GM18517 (cell line): Measurements from ENCODE around the gene SLC39A8.
"Not testable (repeated sequence)": the region's sequence is repeated elsewhere in the genome, so short reads cannot be mapped to it uniquely, and the experiment has no call there.

Experiments
- ATAC-seq: cut with Tn5 transposase; IDR thresholded peaks from one replicate; pipeline ENCODE4 v1.9.1; 2021; ENCODE audit warnings: mild to moderate bottlenecking, moderate library complexity; ENCODE audit not compliant: unreplicated experiment

Gene SLC39A8

GRCh38 chr4:102305666-102306065 lies 39.6 kb downstream of the SLC39A8 start:
- ATAC-seq = no peak

DNA sequence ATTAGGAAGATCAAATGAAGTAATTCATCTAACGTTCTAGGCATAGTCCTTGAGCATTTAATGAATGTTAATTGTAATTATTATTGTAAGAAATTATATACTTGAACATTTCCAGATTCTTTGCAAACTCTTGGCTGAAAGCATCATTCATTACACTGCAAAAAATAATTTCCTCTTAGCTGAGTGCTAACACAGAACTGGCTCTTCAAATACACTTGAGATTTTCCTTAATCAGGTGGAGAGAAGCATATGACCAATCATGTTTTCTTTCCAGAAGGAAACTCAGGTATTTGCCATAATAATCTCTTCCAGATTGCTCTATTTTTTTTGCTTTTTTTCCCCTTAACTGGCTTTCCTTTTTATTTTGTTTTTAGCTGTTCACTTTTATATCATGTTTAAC lies 42.5 kb downstream of the SLC39A8 start:
- ATAC-seq = no peak

DNA sequence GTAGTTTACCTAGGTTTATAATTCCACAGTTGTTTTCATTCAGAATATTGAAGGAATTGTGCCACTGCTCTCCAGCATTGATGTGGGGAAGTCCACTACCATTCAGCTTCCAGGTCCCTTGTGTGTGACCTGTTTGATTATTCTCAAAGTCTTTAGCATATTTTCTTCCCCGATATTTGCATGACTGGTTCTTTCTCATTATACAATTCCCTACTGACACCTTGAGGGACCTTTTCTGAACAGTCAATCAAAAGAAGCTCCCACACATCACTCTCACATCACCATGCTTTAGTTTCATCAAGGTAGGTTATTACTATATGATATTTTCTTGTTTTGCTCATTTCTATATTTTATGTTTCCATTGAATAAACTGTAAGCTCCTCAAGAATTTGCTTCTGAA lies 44.1 kb downstream of the SLC39A8 start:
- no peak for ATAC-seq

DNA sequence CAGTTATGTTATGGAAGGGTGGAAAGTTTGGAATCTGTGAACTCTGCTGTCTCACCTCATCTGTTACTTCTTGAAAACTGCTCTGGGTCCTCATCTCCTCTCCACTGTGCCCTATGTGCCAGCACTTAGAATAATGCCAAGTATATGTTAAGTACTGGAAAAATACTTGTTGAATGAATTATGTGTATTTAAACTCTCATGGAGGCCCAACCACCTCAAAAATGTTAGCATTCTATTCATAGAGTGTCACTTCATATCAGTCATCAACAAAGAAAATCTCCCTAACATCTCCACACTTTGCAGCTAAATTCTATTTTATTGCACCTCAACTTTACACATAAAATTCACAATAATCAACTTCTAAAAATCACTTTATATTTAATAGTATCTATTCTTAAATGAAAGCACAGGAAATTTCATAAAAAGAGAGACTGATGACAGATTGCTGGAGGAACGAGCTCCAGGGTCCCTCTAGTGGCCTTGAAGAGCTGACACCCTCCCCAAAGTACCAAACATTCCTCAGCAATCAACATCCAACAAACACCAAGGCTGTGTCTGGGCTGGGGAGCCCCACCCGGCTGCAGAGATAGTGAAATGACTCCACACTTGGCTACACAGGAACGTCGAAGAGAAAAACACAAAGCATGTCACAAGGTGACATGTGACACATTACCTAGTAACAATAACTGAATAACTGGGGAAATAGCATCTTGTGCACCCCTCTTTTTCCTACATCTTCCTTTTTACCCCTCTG lies 45.8 kb downstream of the SLC39A8 start:
- peak; percentile 80 for ATAC-seq

GRCh38 chr4:102298716-102299115 lies 46.6 kb downstream of the SLC39A8 start:
- ATAC-seq = no peak

- no peak for ATAC-seq
These were observed 50.0 kb downstream of the SLC39A8 start for GRCh38 chr4:102295153-102295862.

DNA sequence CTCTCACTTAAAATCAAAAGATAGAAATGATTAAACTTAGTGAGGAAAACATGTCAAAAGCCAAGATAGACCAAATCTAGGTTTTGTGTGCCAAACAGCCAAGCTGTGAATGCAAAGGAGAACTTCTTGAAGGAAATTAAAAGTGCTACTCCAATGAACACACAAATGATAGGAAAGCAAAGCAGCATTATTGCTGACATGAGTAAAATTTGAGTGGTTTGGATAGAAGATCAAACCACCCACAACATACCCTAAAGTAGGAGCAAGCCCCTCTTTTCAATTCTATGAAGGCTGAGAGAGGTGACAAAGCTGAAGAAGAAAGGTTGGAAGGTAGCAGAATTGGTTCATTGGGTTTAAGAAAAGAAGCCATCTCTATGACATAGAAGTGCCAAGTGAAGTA lies 56.8 kb downstream of the SLC39A8 start:
- no peak for ATAC-seq

- ATAC-seq = no peak
These were observed 59.5 kb downstream of the SLC39A8 start for GRCh38 chr4:102285831-102286230.

GRCh38 chr4:102281171-102281839 lies 64.0 kb downstream of the SLC39A8 start:
- no peak for ATAC-seq

- ATAC-seq = not testable (repeated sequence)
These were observed 72.0 kb downstream of the SLC39A8 start for GRCh38 chr4:102273317-102273716.

- ATAC-seq = no peak
These were observed 73.0 kb downstream of the SLC39A8 start for GRCh38 chr4:102272318-102272717.

DNA sequence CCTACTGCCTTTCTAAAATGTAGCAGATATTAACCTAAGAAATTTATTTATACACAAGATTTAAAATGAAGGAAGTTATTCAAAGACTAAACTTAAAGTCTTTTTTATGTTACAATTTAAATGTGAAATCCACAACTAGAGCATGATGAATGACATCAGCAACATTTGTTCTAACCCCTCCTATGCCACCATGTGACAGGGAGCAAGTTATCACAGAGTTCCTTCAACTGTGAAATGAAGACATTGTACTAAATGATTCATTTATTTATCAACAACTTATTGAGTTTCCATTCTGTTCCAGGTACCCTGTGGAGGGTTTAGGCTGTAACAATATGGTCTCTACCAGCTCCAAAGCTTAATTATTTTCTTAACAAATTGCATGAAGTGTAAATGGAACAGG lies 76.9 kb downstream of the SLC39A8 start:
- ATAC-seq = no peak

DNA sequence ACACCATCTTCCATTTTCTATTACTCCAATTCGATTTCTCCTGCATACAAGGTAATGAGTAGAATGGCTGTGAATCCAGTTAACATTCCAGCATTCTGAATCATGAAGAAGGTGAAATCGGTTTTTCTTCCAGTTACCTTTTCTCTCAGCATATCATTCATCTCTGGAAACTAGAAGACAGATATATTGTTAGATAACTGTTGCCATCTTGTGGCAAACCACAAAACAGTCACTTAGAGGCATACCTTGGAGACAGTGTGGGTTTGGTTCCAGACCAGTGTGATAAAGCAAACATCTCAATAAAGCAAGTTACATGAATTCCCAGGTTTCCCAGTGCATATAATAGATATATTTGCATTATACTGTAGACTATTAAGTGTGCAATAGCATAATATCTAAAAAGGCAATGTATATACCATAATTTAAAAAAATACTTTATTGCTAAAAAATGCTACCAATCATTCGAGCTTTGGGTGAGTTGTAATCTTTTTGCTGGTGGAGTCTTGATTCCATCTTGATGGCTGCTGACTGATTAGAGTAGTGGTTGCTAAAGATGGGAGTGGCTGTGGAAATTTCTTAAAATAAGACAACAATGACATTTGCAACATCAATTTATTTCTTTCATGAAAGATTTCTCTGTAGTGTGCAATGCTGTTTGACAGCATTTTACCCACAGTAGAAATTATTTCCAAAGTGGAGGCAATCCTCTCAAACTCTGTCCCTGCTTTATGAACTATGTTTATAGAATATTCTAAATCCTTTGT lies 82.1 kb downstream of the SLC39A8 start:
- ATAC-seq = peak; percentile 88

DNA sequence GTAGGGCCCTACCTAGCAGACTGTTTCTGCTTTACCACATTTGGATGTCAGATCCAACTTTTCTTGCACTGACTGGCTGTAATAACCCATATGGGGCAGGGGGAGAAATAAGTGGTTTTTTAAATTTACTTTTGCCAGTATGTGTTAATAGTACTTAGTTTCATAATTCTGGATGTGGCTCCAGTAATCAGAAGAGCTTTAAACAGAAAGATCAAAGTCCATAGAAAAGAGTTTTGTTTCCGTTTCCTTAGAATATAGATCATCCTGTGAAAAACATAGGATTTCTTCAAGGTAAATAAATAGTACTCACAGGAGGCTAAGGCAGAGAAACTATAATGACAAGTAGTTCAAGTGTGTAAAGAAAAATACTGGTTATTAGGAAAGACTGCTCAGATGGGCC lies 85.6 kb downstream of the SLC39A8 start:
- ATAC-seq = no peak

DNA sequence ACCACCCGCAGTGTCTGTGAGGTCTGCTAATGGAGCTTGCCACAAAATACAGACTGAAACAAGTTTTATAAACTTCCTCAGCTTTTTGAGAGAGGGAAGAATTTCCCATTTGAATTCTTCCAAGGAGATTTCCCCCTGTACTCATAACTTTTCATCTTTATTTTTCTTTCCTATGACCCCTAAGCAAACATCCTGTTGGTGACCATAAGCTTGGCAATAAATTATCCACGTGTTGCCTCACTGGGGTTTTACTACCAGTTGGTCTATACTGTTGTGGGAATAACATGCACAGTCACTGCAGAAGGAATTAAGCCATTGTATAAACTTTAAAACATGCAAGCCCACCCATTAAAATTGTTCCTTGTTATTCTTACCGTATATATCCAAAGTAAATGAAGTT lies 86.2 kb downstream of the SLC39A8 start:
- no peak for ATAC-seq

- no peak for ATAC-seq
These were observed 89.0 kb downstream of the SLC39A8 start for GRCh38 chr4:102256321-102256720.

- no peak for ATAC-seq
These were observed 91.4 kb downstream of the SLC39A8 start for GRCh38 chr4:102253860-102254259.

DNA sequence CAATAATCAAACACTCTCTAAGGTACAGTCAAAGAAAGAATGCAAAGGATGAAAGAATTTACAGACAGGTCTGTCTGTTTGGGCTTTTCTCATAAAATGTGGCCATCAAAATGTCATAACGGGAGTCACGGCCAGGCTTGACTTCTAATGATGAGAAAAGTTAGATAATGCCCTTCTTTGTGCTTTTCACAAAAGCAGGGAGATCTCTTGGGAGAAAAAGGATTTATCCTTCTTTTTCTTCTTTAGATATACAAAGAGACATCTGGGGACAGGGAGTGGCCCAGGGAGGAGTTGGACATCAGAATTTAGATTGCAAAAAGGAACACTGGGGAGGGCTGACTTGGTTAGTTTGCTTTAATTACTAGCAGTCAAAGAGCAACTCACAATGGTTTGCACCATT lies 93.1 kb downstream of the SLC39A8 start:
- ATAC-seq = no peak

DNA sequence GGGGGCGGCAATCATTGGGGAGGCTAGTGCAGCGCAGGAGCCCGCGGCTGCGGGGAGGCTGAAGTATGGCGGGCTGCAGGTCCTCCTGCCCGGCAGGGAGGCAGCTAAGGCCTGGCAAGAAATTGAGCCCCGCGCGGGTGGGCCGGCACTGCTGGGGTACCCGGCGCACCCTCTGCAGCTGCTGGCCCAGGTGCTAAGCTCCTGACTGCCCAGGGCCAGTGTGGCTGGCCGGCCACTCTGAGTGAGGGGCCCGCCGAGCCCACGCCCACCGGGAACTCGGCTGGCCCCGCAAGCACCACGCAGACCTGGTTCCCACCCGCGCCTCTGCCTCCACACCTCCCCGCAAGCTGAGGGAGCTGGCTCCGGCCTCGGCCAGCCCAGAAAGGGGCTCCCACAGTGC lies 94.9 kb downstream of the SLC39A8 start:
- ATAC-seq = no peak

- no peak for ATAC-seq
These were observed 98.2 kb downstream of the SLC39A8 start for GRCh38 chr4:102247041-102247440.

DNA sequence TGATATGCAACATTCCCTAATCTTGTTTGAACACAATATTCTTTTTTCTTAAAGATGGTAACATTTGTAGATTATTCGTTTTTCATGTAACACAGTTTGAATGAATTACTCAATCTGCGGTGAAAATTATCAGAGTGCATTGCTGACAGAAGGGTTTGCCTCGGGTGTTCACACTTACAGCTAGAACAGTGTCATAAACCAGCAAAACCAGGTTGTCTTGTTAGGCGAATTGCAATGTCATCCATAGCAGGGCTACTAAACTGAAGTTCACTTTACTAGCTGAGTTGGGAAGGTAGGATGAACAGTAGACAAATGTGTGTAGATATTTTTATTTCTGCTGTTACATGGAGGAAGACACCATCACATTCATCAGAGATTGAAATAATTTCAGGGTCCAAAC lies 98.9 kb downstream of the SLC39A8 start:
- no peak for ATAC-seq
